ENCODE measurements around the gene ZC3HAV1. TPM values are rescaled to one million over a fixed set of nuclear protein-coding genes. Genes with fewer than 3 reads are reported as not detected.

The ZC3HAV1 gene
- total RNA-seq, 4 donors from 2014 or later: 27.7 to 34.7 (median 29.2) TPM

GRCh38 chr7:139068544-139069399, 40.7 kb downstream of the ZC3HAV1 start:
- DNase-seq: no peak
- Histone ChIP-seq H3K4me3 (no peak overlapping the region), H3K27ac (no peak overlapping the region), H3K4me1 (peaks cover 0 to 11% (median 0%) of the 10 kb centered on the region in 3 donors), H3K27me3 (no peaks in the 10 kb centered on the region), H3K36me3 (peaks cover 24 to 100% (median 46%) of the 10 kb centered on the region in 3 donors), H3K9me3 (no peaks in the 10 kb centered on the region)
- intact Hi-C loops (cut with DNase I): no loop called here
- WGBS, 2 donors: 93 to 94% methylated on average over 4 to 8 of the region's 9 CpGs
- TF ChIP-seq POLR2A (IDR thresholded peaks at IDR 0.05): no peak
- no peak for TF ChIP-seq CTCF (IDR thresholded peaks at IDR 0.05)

GRCh38 chr7:139066315-139066714, 43.2 kb downstream of the ZC3HAV1 start:
- H3K4me3 ChIP-seq: no peak overlapping the region
- H3K4me1 ChIP-seq: no peaks in the 10 kb centered on the region
- no peaks in the 10 kb centered on the region for H3K27me3 ChIP-seq
- DNase-seq: no peak
- WGBS, 2 donors: 79 to 92% methylated on average over 7 of the region's 9 CpGs
- no peaks in the 10 kb centered on the region for H3K9me3 ChIP-seq
- no peak overlapping the region for H3K27ac ChIP-seq
- no peak for TF ChIP-seq POLR2A (IDR thresholded peaks at IDR 0.05)
- no peak for TF ChIP-seq CTCF (IDR thresholded peaks at IDR 0.05)
- H3K36me3 ChIP-seq: peaks cover 9 to 100% (median 31%) of the 10 kb centered on the region in 3 donors
- intact Hi-C loops (cut with DNase I): no loop called here

GRCh38 chr7:139065323-139065722, 44.2 kb downstream of the ZC3HAV1 start:
- TF ChIP-seq POLR2A (IDR thresholded peaks at IDR 0.05) (no peak), CTCF (IDR thresholded peaks at IDR 0.05) (no peak)
- peaks cover 9 to 100% (median 31%) of the 10 kb centered on the region in 3 donors for H3K36me3 ChIP-seq
- no peak overlapping the region for H3K27ac ChIP-seq
- DNase-seq: no peak
- WGBS, 2 donors: 72 to 74% methylated on average over 11 of the region's 11 CpGs
- H3K4me1 ChIP-seq: no peaks in the 10 kb centered on the region
- intact Hi-C loops (cut with DNase I): no loop called here
- no peak overlapping the region for H3K4me3 ChIP-seq
- H3K27me3 ChIP-seq: no peaks in the 10 kb centered on the region
- no peaks in the 10 kb centered on the region for H3K9me3 ChIP-seq

DNA sequence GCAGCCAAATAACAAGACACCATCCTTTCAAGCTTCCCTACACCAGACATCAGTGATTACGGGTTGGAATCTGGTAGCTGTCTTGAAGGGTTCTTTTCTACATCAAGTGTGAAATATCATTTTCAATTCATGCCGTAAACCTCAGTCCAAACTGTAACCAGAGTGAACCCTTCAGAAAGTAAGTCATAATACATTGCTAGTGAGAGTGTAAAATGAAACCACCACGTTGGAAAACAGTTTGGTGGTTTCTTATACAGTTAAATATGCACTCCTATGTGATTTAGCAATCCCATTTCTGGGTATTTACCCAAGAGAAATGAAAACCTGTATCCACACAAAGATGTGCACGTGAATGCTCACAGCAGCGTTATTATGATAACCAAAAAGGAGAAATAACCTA, 48.1 kb downstream of the ZC3HAV1 start:
- intact Hi-C loops (cut with DNase I): no loop called here
- WGBS, 2 donors: 77 to 87% methylated on average over 5 of the region's 5 CpGs
- no peak for DNase-seq
- H3K27me3 ChIP-seq: no peaks in the 10 kb centered on the region
- no peaks in the 10 kb centered on the region for H3K4me1 ChIP-seq
- TF ChIP-seq CTCF (IDR thresholded peaks at IDR 0.05) (no peak), POLR2A (IDR thresholded peaks at IDR 0.05) (no peak)
- no peak overlapping the region for H3K27ac ChIP-seq
- H3K4me3 ChIP-seq: no peak overlapping the region
- H3K9me3 ChIP-seq: no peaks in the 10 kb centered on the region
- peaks cover 6 to 99% (median 32%) of the 10 kb centered on the region in 3 donors for H3K36me3 ChIP-seq

DNA sequence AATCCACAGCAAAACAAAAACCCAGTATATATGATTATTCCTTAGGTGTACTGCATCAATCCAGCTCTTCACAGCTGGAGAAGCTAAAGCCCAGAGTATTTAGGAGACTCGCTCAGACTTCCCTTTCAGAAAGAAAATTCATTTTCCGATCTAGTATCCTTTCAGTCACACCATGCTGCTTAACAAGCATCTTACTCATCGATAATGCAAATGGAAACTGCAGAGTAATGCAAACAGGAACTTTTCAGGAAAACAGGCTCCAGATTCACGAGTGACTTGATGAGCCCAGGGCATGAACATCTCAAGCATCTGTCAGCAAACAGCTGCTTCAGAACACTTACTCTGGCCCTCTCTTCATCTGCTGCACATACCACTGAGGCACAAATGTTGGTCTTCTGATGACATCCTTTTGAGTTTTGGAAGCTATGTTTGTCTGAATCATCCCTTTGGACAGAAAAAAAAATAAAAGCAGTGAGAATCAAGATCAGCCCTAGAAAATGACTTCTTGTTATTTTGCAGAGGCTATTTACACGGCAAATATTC, 48.8 kb downstream of the ZC3HAV1 start:
- Histone ChIP-seq H3K4me3 (no peak overlapping the region), H3K27me3 (no peaks in the 10 kb centered on the region), H3K9me3 (no peaks in the 10 kb centered on the region), H3K4me1 (no peaks in the 10 kb centered on the region), H3K27ac (no peak overlapping the region), H3K36me3 (peaks cover 5 to 99% (median 28%) of the 10 kb centered on the region in 3 donors)
- 71 to 80% methylated on average over 5 of the region's 5 CpGs for WGBS, 2 donors
- TF ChIP-seq CTCF (IDR thresholded peaks at IDR 0.05) (no peak), POLR2A (IDR thresholded peaks at IDR 0.05) (no peak)
- intact Hi-C loops (cut with DNase I): no loop called here
- DNase-seq: no peak
